Natural killer cell (primary cell): ENCODE results near the gene GPLD1. TPM values are rescaled to one million over a fixed set of nuclear protein-coding genes. Genes with fewer than 3 reads are reported as not detected.

Experiments used
- ATAC-seq, 3 donors: fragments of 150-1000 bp in 2 of 3; fragments of 200-7000 bp in 1 of 3; cut with Tn5 transposase; 1 replicate in 1 of 3; 2 replicates in 2 of 3; pipeline ENCODE4 v1.10.0; 2021; ENCODE audit warnings: mild to moderate bottlenecking in 2 of 3, moderate library complexity in 2 of 3
- DNase-seq, 2 donors: peaks; one replicate each; pipeline versions ENCODE4 v3.0.0 to v3.0.0-alpha.2; 2013 to 2021; ENCODE audit warnings: mixed read lengths in 1 of 2
- H3K27ac ChIP-seq: one replicate; pipeline ENCODE4 v1.5.1; 2013; ENCODE audit warnings: mild to moderate bottlenecking, low read length
- H3K27me3 ChIP-seq: one replicate; pipeline ENCODE4 v1.6.1; 2013; ENCODE audit warnings: low read length; ENCODE audit not compliant: control insufficient read depth, insufficient read depth
- H3K36me3 ChIP-seq: one replicate; pipeline ENCODE4 v1.6.1; 2013; ENCODE audit warnings: low read length; ENCODE audit not compliant: control insufficient read depth, insufficient read depth
- H3K4me1 ChIP-seq: one replicate; pipeline ENCODE4 v1.6.1; 2013; ENCODE audit warnings: low read length; ENCODE audit not compliant: control insufficient read depth, insufficient read depth
- H3K4me3 ChIP-seq: one replicate; pipeline ENCODE4 v1.5.1; 2013; ENCODE audit warnings: low read length
- H3K9me3 ChIP-seq: one replicate; pipeline ENCODE4 v1.6.1; 2013; ENCODE audit warnings: low read length; ENCODE audit not compliant: control insufficient read depth, insufficient read depth
- H3K27ac Mint-ChIP-seq, 2 donors: one replicate each; pipeline ENCODE4 v1.8.0; 2022; ENCODE audit warnings: mild to moderate bottlenecking in 2 of 2, mixed read lengths in 2 of 2, moderate library complexity in 1 of 2
- H3K27me3 Mint-ChIP-seq, 2 donors: one replicate each; pipeline ENCODE4 v1.8.0; 2022; ENCODE audit warnings: low read depth in 2 of 2, mixed read lengths in 2 of 2
- H3K36me3 Mint-ChIP-seq: one replicate; pipeline ENCODE4 v1.8.0; 2022; ENCODE audit warnings: mixed read lengths
- H3K4me1 Mint-ChIP-seq, 2 donors: one replicate each; pipeline ENCODE4 v1.8.0; 2022; ENCODE audit warnings: mixed read lengths in 2 of 2
- H3K4me3 Mint-ChIP-seq: one replicate; pipeline ENCODE4 v1.8.0; 2022; ENCODE audit warnings: mild to moderate bottlenecking, moderate library complexity, mixed read lengths
- H3K9me3 Mint-ChIP-seq, 2 donors: one replicate each; pipeline ENCODE4 v1.8.0; 2022; ENCODE audit warnings: mixed read lengths in 2 of 2
- CTCF ChIP-seq: fragments of 200-600 bp; IDR thresholded peaks from one replicate; pipeline ENCODE4 v1.8.0; 2022; ENCODE audit warnings: antibody characterized with exemption
- WGBS: methylation state at CpG from one replicate; pipeline ENCODE4 v1.1.7; 2013; ENCODE audit warnings: missing lambda C conversion rate; ENCODE audit not compliant: insufficient coverage; 5-methylcytosine and 5-hydroxymethylcytosine counted together
- intact Hi-C: fragments of 100-400 bp; cut with micrococcal nuclease; formaldehyde crosslinking; loops from one replicate; pipeline ENCODE4 v1.14.2; 2022
- total RNA-seq, 4 donors: library from RNA; stranded (reverse); fragments of 120-200 nt in 1 of 4; gene quantifications; one replicate each; pipeline versions ENCODE4 v1.2.3 to v1.2.4, GENCODE V29; 2013 to 2022

Gene GPLD1
- total RNA-seq, 3 donors from 2014 or later (not counting 1 experiment from before 2014, with no cell fraction given): 0.86 to 1.3 (median 0.88) TPM

- H3K36me3 Mint-ChIP-seq: no peaks in the 10 kb centered on the region
- H3K27me3 ChIP-seq: no peaks in the 10 kb centered on the region
- no peaks in the 10 kb centered on the region for H3K27me3 Mint-ChIP-seq
- H3K4me3 ChIP-seq: no peak overlapping the region
- H3K9me3 Mint-ChIP-seq: no peaks in the 10 kb centered on the region
- ATAC-seq (no peak), DNase-seq (no peak)
- H3K4me1 ChIP-seq: no peaks in the 10 kb centered on the region
- H3K27ac Mint-ChIP-seq: no peak overlapping the region
- WGBS: 97% methylated on average over 4 of the region's 4 CpGs
- no peak overlapping the region for H3K4me3 Mint-ChIP-seq
- H3K9me3 ChIP-seq: no peaks in the 10 kb centered on the region
- H3K4me1 Mint-ChIP-seq: no peaks in the 10 kb centered on the region
- no peak overlapping the region for H3K27ac ChIP-seq
- TF ChIP-seq CTCF: no peak
- no peaks in the 10 kb centered on the region for H3K36me3 ChIP-seq
- intact Hi-C loops: no loop called here
These were observed 44.8 kb downstream of the GPLD1 start for GRCh38 chr6:24444588-24444987.

GRCh38 chr6:24441599-24441904 lies 47.8 kb downstream of the GPLD1 start:
- no peak for TF ChIP-seq CTCF
- Histone ChIP-seq H3K27ac (no peak overlapping the region), H3K36me3 (no peaks in the 10 kb centered on the region), H3K4me1 (no peaks in the 10 kb centered on the region), H3K27me3 (no peaks in the 10 kb centered on the region), H3K9me3 (no peaks in the 10 kb centered on the region), H3K4me3 (no peak overlapping the region)
- Mint-ChIP-seq H3K27me3 (no peaks in the 10 kb centered on the region), H3K27ac (no peak overlapping the region), H3K9me3 (no peaks in the 10 kb centered on the region), H3K36me3 (no peaks in the 10 kb centered on the region), H3K4me3 (no peak overlapping the region), H3K4me1 (no peaks in the 10 kb centered on the region)
- ATAC-seq (no peak), DNase-seq (no peak)
- intact Hi-C loops: no loop called here
- 84% methylated on average over 2 of the region's 3 CpGs for WGBS

- WGBS: 95% methylated on average over 13 of the region's 16 CpGs
- Mint-ChIP-seq H3K27ac (no peak overlapping the region), H3K36me3 (no peaks in the 10 kb centered on the region)
These were observed 48.3 kb downstream of the GPLD1 start for GRCh38 chr6:24440897-24441598.

More at GRCh38 chr6:24440897-24441598, 48.3 kb downstream of the GPLD1 start:
- H3K4me3 Mint-ChIP-seq: no peak overlapping the region
- Histone ChIP-seq H3K4me1 (no peaks in the 10 kb centered on the region), H3K9me3 (no peaks in the 10 kb centered on the region), H3K27ac (no peak overlapping the region), H3K27me3 (no peaks in the 10 kb centered on the region), H3K36me3 (no peaks in the 10 kb centered on the region), H3K4me3 (no peak overlapping the region)
- no peaks in the 10 kb centered on the region for H3K4me1 Mint-ChIP-seq
- H3K27me3 Mint-ChIP-seq: no peaks in the 10 kb centered on the region
- DNase-seq: no peak
- no peaks in the 10 kb centered on the region for H3K9me3 Mint-ChIP-seq
- intact Hi-C loops: no loop called here
- no peak for TF ChIP-seq CTCF
- ATAC-seq: no peak
